HL-60 (cell line): ENCODE results near the gene SFT2D1.

Experiments
- GABPA ChIP-seq: IDR thresholded peaks from 2 replicates; pipeline ENCODE4 v1.6.1; 2012; ENCODE audit warnings: low read depth
- POLR2AphosphoS5 ChIP-seq: IDR thresholded peaks from 2 replicates; pipeline ENCODE4 v1.6.1; 2012; ENCODE audit warnings: low read depth
- SPI1 ChIP-seq: IDR thresholded peaks from 2 replicates; pipeline ENCODE4 v1.6.1; 2012; ENCODE audit warnings: low read depth, mild to moderate bottlenecking, borderline replicate concordance
- TF ChIP-seq, protein P1 (sequence below): IDR thresholded peaks from one replicate; pipeline ENCODE4 v1.5.1; 2011; ENCODE audit warnings: low read length, control low read depth, inconsistent platforms; ENCODE audit not compliant: insufficient read depth
- TF ChIP-seq, protein P2 (sequence below): IDR thresholded peaks from 2 replicates; pipeline ENCODE4 v1.6.1; 2012; ENCODE audit warnings: low read depth; ENCODE audit not compliant: insufficient replicate concordance

DNA sequence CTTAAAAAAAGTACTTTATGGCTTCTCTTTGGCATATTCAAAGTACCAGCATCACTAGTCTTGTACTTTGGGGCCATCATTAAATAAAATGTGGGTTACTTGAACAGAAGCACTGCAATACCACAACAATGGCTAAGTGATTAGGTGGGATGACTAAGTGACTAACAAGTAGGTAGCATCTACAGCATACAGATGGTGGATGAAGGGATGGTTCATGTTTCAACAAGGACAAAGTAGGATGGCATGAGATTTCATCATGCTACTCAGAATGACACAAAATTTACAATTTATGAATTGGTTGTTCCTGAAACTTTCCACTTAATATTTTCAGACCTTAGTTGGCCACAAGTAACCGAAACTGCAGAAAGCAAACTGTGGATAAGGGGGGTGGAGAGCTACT lies 32.7 kb upstream of the SFT2D1 start:
- TF ChIP-seq, protein P1, sequence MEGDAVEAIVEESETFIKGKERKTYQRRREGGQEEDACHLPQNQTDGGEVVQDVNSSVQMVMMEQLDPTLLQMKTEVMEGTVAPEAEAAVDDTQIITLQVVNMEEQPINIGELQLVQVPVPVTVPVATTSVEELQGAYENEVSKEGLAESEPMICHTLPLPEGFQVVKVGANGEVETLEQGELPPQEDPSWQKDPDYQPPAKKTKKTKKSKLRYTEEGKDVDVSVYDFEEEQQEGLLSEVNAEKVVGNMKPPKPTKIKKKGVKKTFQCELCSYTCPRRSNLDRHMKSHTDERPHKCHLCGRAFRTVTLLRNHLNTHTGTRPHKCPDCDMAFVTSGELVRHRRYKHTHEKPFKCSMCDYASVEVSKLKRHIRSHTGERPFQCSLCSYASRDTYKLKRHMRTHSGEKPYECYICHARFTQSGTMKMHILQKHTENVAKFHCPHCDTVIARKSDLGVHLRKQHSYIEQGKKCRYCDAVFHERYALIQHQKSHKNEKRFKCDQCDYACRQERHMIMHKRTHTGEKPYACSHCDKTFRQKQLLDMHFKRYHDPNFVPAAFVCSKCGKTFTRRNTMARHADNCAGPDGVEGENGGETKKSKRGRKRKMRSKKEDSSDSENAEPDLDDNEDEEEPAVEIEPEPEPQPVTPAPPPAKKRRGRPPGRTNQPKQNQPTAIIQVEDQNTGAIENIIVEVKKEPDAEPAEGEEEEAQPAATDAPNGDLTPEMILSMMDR = no peak
- TF ChIP-seq POLR2AphosphoS5 (no peak), SPI1 (no peak), GABPA (no peak)
- TF ChIP-seq, protein P2, sequence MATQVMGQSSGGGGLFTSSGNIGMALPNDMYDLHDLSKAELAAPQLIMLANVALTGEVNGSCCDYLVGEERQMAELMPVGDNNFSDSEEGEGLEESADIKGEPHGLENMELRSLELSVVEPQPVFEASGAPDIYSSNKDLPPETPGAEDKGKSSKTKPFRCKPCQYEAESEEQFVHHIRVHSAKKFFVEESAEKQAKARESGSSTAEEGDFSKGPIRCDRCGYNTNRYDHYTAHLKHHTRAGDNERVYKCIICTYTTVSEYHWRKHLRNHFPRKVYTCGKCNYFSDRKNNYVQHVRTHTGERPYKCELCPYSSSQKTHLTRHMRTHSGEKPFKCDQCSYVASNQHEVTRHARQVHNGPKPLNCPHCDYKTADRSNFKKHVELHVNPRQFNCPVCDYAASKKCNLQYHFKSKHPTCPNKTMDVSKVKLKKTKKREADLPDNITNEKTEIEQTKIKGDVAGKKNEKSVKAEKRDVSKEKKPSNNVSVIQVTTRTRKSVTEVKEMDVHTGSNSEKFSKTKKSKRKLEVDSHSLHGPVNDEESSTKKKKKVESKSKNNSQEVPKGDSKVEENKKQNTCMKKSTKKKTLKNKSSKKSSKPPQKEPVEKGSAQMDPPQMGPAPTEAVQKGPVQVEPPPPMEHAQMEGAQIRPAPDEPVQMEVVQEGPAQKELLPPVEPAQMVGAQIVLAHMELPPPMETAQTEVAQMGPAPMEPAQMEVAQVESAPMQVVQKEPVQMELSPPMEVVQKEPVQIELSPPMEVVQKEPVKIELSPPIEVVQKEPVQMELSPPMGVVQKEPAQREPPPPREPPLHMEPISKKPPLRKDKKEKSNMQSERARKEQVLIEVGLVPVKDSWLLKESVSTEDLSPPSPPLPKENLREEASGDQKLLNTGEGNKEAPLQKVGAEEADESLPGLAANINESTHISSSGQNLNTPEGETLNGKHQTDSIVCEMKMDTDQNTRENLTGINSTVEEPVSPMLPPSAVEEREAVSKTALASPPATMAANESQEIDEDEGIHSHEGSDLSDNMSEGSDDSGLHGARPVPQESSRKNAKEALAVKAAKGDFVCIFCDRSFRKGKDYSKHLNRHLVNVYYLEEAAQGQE = no peak
